ENCODE measurements around the gene CBX8. TPM values are rescaled to one million over a fixed set of nuclear protein-coding genes. Genes with fewer than 3 reads are reported as not detected.

Gene CBX8
- total RNA-seq, 1 experiment from 2014 or later, result 2.0 TPM

DNA sequence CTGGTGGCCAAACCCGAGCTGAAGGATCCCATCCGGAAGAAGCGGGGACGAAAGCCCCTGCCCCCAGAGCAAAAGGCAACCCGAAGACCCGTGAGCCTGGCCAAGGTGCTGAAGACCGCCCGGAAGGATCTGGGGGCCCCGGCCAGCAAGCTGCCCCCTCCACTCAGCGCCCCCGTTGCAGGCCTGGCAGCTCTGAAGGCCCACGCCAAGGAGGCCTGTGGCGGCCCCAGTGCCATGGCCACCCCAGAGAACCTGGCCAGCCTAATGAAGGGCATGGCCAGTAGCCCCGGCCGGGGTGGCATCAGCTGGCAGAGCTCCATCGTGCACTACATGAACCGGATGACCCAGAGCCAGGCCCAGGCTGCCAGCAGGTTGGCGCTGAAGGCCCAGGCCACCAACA lies 13.0 kb downstream of the CBX8 start (continued):
- TF ChIP-seq, protein P1, sequence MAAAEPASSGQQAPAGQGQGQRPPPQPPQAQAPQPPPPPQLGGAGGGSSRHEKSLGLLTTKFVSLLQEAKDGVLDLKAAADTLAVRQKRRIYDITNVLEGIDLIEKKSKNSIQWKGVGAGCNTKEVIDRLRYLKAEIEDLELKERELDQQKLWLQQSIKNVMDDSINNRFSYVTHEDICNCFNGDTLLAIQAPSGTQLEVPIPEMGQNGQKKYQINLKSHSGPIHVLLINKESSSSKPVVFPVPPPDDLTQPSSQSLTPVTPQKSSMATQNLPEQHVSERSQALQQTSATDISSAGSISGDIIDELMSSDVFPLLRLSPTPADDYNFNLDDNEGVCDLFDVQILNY (CRISPR knock-in tag; IDR thresholded peaks at IDR 0.05), result no peak
- no peak for TF ChIP-seq CBFB (CRISPR knock-in tag; IDR thresholded peaks at IDR 0.05; ENCODE audit: low read depth)

DNA sequence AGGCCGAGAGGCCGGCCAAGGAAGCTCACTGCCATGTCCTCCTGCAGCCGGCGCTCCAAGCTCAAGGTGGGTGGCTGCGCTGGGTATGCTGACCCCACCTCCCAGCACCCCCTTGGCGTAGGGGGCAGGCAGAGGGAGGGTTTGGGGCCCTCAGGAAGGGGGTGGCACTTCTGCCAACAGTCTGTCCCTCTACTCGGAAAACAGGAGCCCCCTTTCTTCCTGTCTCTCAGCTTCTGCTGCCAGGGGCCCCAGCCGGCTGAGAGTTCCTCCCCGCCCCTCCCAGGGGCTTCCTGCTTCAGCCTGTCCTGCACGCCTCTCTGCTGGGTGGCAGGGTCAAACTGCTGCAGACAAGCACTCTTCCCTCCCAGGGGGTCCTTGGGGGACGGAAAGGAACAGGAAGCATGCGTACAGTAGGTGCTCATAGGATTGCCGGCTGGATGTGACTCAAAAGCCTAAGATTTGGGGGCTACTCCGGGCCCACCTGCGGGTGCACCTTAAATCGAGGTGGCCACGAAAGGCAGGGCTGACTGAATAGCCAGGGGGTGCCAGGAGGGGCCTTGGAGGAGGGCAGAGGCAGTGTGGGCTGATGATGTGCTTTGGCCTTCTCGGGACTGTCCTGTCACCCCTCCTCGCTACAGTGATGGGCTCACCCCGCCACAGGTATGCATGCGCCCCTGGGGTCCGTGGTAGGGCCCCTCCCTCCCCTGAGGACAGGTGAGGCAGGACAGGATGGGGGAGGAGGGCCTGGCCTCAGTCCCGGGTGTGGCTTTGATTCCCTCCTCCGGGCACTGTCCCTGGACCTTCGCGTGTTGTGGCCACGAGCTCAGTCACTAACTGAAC lies 14.9 kb downstream of the CBX8 start:
- H3K27ac Mint-ChIP-seq, result peak overlapping the region; percentile 71; the same call in 1 of the 2 replicates
- peaks cover 48% of the 10 kb centered on the region for H3K36me3 Mint-ChIP-seq
- H3K9me3 Mint-ChIP-seq, result no peaks in the 10 kb centered on the region
- CTCF ChIA-PET, result interaction anchor here (1.3 to 2.3 kb wide), 3 partner anchors 7 to 40 kb away, joined by 4 to 11 read pairs (median 9); no protein-coding TSS in a partner anchor
- peaks cover 7% of the 10 kb centered on the region for H3K27me3 Mint-ChIP-seq (ENCODE audit: low read depth)
- DNase-seq (ENCODE audit: low spot score) (no peak), ATAC-seq (no peak)
- H3K4me1 Mint-ChIP-seq, result peaks cover 40% of the 10 kb centered on the region
- H3K4me3 Mint-ChIP-seq, result no peak overlapping the region
- POLR2A ChIA-PET, result no interaction called here
- TF ChIP-seq, protein P2, sequence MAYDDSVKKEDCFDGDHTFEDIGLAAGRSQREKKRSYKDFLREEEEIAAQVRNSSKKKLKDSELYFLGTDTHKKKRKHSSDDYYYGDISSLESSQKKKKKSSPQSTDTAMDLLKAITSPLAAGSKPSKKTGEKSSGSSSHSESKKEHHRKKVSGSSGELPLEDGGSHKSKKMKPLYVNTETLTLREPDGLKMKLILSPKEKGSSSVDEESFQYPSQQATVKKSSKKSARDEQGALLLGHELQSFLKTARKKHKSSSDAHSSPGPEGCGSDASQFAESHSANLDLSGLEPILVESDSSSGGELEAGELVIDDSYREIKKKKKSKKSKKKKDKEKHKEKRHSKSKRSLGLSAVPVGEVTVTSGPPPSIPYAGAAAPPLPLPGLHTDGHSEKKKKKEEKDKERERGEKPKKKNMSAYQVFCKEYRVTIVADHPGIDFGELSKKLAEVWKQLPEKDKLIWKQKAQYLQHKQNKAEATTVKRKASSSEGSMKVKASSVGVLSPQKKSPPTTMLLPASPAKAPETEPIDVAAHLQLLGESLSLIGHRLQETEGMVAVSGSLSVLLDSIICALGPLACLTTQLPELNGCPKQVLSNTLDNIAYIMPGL (CRISPR knock-in tag; IDR thresholded peaks at IDR 0.05), result no peak

DNA sequence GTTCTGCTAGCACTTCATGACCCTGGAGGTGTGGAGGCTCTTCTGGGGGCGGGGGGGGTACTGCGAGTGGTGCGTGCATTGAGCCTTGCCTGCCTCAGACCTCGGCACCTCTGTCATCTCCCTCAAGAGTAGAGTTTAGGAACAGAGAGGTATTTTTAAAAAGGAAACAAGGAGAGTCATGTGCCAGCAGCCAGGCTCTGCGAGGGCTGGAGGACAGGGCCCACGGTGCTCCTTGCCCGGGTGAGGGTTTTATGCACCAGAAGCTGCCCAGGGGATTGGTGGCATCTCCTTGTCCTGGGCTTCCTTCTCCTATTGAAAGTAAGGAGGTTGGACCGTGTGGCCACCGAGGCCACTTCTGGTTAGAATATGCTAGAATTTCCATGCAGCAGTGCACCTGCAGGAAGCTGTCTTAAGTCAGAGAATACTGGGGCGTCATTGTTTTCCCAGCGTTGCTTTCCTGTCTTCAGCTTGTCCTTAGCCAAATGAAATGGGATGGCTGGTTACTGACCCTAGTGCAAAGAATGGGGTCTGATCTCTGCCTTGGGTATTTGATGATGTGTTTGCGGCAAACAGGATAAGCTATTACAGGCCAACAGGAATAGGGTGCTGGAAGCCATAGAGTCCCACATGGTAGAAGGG lies 15.7 kb downstream of the CBX8 start:
- Mint-ChIP-seq H3K36me3 (peaks cover 48% of the 10 kb centered on the region), H3K4me3 (no peak overlapping the region), H3K27me3 (ENCODE audit: low read depth) (no peaks in the 10 kb centered on the region; the same call in 1 of the 2 replicates), H3K9me3 (no peaks in the 10 kb centered on the region), H3K27ac (no peak overlapping the region), H3K4me1 (peaks cover 40% of the 10 kb centered on the region)
- TF ChIP-seq SP1 (CRISPR knock-in tag; conservative IDR thresholded peaks at IDR 0.05) (no peak), NR1H2 (CRISPR knock-in tag; IDR thresholded peaks at IDR 0.05) (no peak), NR3C1 (CRISPR knock-in tag; conservative IDR thresholded peaks at IDR 0.05; ENCODE audit: low read depth) (no peak)
- TF ChIP-seq, protein P3, sequence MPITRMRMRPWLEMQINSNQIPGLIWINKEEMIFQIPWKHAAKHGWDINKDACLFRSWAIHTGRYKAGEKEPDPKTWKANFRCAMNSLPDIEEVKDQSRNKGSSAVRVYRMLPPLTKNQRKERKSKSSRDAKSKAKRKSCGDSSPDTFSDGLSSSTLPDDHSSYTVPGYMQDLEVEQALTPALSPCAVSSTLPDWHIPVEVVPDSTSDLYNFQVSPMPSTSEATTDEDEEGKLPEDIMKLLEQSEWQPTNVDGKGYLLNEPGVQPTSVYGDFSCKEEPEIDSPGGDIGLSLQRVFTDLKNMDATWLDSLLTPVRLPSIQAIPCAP (CRISPR knock-in tag; IDR thresholded peaks at IDR 0.05), result no peak
- ChIA-PET CTCF (interaction anchor here (1.3 to 2.3 kb wide), 3 partner anchors 8 to 39 kb away, joined by 4 to 11 read pairs (median 9); no protein-coding TSS in a partner anchor), POLR2A (no interaction called here)
- ATAC-seq (no peak), DNase-seq (ENCODE audit: low spot score) (no peak)

DNA sequence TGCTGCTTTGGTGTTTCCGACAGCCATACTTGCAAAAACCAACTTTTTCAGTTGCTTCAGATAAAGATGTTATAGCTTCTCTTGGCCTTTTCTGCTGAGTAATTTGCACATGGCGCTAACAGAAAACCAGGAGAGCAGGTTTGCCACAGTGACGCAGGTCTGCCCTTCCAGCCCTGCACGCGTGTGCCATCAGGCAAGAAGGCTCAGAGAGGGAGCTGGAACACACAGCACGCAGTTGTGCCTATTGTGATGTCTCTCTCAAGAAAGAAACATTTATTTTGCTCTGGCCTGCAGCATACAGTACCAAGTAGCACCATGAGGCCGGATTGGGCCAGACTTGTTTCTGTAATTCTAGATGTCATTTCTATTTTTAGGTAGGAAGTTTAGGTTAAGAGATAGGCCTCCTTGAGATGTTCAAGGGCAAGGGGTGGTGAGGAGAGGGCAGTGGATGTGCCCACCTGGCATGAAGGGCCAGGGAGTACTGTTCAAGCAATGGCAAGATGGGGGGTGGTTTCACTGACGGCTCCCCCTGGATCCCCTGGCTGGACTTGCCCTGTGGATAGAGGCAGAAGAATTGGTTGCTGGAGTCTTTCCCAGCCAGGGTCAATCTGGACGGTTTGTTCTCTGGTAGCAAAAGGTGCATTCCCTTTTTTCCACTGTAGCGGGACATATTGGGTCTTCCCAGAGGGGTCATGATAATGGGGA lies 17.1 kb downstream of the CBX8 start:
- POLR2A ChIA-PET, result no interaction called here
- ATAC-seq (no peak), DNase-seq (ENCODE audit: low spot score) (no peak)
- Mint-ChIP-seq H3K36me3 (peaks cover 42% of the 10 kb centered on the region), H3K9me3 (no peaks in the 10 kb centered on the region), H3K27ac (peak overlapping the region; percentile 8; the same call in 1 of the 2 replicates), H3K27me3 (ENCODE audit: low read depth) (peaks cover 6% of the 10 kb centered on the region), H3K4me1 (peaks cover 48% of the 10 kb centered on the region), H3K4me3 (peak overlapping the region; percentile 91)
- TF ChIP-seq, protein P4, sequence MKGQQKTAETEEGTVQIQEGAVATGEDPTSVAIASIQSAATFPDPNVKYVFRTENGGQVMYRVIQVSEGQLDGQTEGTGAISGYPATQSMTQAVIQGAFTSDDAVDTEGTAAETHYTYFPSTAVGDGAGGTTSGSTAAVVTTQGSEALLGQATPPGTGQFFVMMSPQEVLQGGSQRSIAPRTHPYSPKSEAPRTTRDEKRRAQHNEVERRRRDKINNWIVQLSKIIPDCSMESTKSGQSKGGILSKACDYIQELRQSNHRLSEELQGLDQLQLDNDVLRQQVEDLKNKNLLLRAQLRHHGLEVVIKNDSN (CRISPR knock-in tag; IDR thresholded peaks at IDR 0.05), result no peak
- TF ChIP-seq GABPB1 (CRISPR knock-in tag; IDR thresholded peaks at IDR 0.05), result no peak
- CTCF ChIA-PET, result interaction anchor here (1.8 to 6.9 kb wide), 4 partner anchors 10 to 38 kb away, joined by 10 to 83 read pairs (median 34); partner anchors contain the start of gene CBX8

All from WTC11 (cell line).